ENCODE measurements around the gene SLC43A2. TPM values are rescaled to one million over a fixed set of nuclear protein-coding genes. Genes with fewer than 3 reads are reported as not detected.

SLC43A2 gene
- total RNA-seq, 4 donors from 2014 or later: 3.6 to 15.6 (median 6.8) TPM

DNA sequence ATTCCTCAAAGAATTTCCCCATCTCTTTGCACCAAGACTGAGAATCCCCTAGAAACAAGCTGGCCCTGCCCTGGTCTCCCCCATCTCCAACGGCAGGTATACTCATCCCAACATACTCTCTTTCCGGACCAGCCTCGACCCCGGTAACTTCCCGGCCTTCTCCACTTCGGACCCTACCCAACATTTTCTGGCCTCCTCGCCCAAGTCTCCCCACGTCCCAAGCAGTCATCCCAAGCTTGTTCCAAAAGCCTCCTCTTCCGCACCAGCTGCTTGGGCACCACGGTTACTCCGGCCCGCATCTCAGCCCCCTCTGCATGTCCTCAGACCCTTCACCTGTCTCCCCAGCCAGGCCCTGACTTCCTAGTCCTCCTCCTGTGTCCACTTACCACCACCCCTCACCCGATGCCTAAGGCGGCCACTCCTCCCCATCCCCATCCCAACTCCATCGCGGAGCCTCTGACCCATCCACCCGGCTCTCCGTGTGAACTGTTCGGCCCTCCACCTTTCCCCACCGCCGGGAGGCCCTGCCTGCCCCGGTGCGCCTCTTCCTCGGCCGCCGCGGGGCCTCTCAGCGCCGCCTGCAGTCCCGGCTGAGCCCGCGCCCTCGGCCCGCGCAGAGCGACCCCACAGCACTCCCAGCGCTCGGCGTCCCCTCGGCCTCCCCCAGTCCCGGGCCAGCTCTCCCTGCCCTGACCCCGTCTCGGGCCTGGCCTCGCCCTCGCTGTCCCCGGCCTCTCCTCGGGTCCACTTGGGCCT, 67.0 kb downstream of the SLC43A2 start:
- H3K9me3 ChIP-seq: no peaks in the 10 kb centered on the region
- H3K27me3 ChIP-seq: no peaks in the 10 kb centered on the region
- no peak for DNase-seq
- H3K27ac ChIP-seq: peak overlapping the region; percentile 78 to 90
- peak overlapping the region; percentile 52 to 94 for H3K4me3 ChIP-seq
- H3K4me1 ChIP-seq: peaks cover 0 to 24% of the 10 kb centered on the region in 2 donors
- TF ChIP-seq POLR2A (IDR thresholded peaks at IDR 0.05): no peak
- TF ChIP-seq, protein P1, sequence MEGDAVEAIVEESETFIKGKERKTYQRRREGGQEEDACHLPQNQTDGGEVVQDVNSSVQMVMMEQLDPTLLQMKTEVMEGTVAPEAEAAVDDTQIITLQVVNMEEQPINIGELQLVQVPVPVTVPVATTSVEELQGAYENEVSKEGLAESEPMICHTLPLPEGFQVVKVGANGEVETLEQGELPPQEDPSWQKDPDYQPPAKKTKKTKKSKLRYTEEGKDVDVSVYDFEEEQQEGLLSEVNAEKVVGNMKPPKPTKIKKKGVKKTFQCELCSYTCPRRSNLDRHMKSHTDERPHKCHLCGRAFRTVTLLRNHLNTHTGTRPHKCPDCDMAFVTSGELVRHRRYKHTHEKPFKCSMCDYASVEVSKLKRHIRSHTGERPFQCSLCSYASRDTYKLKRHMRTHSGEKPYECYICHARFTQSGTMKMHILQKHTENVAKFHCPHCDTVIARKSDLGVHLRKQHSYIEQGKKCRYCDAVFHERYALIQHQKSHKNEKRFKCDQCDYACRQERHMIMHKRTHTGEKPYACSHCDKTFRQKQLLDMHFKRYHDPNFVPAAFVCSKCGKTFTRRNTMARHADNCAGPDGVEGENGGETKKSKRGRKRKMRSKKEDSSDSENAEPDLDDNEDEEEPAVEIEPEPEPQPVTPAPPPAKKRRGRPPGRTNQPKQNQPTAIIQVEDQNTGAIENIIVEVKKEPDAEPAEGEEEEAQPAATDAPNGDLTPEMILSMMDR (IDR thresholded peaks at IDR 0.05): peak in 2 of 4 experiments; percentile 26 to 39
- no peaks in the 10 kb centered on the region for H3K36me3 ChIP-seq
- intact Hi-C loops (cut with DNase I; ENCODE audit: low total_unique reads): no loop called here

DNA sequence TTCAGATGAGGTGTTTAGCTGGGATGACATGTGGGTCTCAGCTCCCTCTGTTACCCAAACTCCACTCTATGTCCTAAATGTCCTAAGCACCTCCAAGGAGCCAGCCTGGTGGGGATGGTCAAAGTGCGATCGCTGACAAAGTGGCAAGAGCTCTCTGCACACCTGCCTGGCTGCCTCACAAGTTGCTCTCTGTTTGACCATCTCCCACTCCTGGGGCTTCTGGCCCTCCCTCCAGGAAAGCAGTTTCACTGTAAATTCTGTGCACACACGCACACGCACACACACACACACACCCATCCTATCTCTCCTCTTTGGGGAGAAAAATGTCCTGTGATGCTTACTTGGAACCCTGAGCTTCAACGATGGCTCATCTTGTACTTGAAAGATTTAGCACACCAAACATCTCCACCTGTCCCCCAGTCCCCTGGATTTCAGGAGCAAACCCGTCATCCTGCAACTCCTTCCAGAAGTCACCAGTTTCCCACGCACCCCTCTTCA, 67.7 kb downstream of the SLC43A2 start:
- peaks cover 0 to 24% of the 10 kb centered on the region in 2 donors for H3K4me1 ChIP-seq
- H3K9me3 ChIP-seq: no peaks in the 10 kb centered on the region
- H3K36me3 ChIP-seq: no peaks in the 10 kb centered on the region
- peak overlapping the region in 1 of 2 donors; percentile 78 for H3K27ac ChIP-seq
- peak overlapping the region; percentile 52 to 94 for H3K4me3 ChIP-seq
- no peak for DNase-seq
- no peaks in the 10 kb centered on the region for H3K27me3 ChIP-seq
- intact Hi-C loops (cut with DNase I; ENCODE audit: low total_unique reads): no loop called here
- TF ChIP-seq, protein P1 (IDR thresholded peaks at IDR 0.05): no peak
- no peak for TF ChIP-seq POLR2A (IDR thresholded peaks at IDR 0.05)

DNA sequence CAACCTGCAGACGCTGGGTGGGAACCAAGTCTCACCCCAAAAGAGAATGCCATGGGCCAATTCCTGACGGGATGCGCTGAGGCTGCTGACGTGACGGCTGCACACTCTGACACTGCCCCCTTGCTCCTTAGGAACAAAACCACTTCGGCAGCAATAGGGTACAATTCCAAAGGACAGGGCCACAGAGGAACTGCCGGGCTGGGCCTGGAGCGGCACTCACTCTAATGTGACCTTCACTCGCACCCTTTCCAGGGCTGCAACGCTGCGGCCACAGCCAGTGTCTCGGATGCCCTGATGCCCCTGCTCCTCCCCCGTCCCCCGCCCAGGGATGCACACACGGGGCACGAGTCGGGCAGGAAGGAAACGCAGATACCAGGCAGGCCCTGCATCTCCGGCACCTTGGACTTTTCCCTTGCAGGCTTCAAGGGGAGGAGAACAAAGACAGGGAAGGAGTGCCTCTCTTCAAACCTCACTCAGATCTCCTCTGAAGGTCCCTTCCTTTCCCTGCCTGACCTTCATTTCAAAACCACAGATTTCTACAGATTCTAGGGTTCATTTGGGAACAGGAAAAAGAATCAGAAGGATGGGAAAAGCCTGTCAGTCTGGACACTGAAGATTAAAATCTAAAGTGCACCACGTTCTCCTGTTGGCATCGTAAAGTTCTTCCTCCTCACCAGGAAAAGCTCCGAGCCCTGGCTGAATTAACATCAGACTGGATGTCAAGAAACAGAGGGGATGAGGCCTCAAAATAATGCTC, 68.4 kb downstream of the SLC43A2 start:
- peak overlapping the region in 1 of 2 donors; percentile 78 for H3K27ac ChIP-seq
- H3K9me3 ChIP-seq: no peaks in the 10 kb centered on the region
- H3K27me3 ChIP-seq: no peaks in the 10 kb centered on the region
- H3K4me1 ChIP-seq: peaks cover 0 to 24% of the 10 kb centered on the region in 2 donors
- intact Hi-C loops (cut with DNase I; ENCODE audit: low total_unique reads): no loop called here
- TF ChIP-seq, protein P1 (IDR thresholded peaks at IDR 0.05): no peak
- no peak for TF ChIP-seq POLR2A (IDR thresholded peaks at IDR 0.05)
- no peak overlapping the region for H3K4me3 ChIP-seq
- no peaks in the 10 kb centered on the region for H3K36me3 ChIP-seq
- no peak for DNase-seq

DNA sequence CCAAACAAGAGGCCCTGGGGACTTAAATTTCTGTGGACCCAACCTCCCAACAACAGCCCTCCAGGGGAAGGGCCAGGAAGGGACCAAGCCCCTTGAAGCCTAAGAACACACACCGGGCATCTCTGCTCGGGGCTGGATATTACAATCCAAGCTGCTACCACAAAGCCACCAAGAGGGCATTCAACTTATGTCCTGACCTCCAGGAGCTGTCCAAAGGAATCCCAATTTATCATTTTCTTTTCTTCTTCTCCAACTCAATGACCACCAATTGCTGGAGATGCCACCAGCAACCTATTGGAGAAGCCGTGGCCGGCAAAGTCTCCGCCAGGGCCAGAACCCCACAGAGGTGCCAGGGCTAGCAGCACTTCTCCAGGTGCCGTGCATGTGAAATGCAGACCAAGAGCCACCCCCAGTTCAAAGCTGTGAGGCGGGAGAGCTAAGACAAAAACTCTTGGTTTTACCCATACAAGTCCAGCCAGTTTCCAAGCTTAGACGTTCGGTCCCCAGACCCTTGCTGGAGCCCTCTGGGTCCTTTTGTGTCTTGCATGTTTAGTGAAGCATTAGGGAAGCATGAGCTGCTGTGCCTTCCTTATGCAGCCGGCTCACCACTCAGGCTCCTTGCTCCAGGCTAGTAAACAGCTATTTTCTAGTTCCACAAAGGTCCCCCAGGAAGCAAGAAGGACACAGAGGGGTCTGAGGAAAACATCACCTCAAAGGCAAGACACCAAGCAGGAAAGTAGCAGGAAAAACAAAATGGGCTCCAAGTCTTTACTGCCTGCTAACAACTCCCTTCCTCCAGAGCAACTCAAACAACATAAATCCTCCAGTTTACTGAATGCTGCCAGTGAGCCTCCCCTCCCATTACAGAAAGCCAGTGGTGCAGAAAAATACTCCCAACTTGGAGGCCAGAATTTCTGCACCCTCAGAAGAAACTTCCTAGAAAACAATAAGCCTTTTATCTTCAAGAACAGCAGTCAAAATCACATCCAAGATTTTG, 69.3 kb downstream of the SLC43A2 start:
- DNase-seq: no peak
- Histone ChIP-seq H3K27ac (peak overlapping the region in 1 of 2 donors; percentile 78), H3K9me3 (no peaks in the 10 kb centered on the region), H3K36me3 (no peaks in the 10 kb centered on the region), H3K4me3 (no peak overlapping the region), H3K4me1 (peaks cover 0 to 24% of the 10 kb centered on the region in 2 donors), H3K27me3 (no peaks in the 10 kb centered on the region)
- intact Hi-C loops (cut with DNase I; ENCODE audit: low total_unique reads): no loop called here
- TF ChIP-seq, protein P1 (IDR thresholded peaks at IDR 0.05): no peak
- no peak for TF ChIP-seq POLR2A (IDR thresholded peaks at IDR 0.05)
